ENCODE data around the gene PNPLA7. TPM values are rescaled to one million over a fixed set of nuclear protein-coding genes. Genes with fewer than 3 reads are reported as not detected.

Gene PNPLA7
- total RNA-seq, 1 experiment from 2014 or later = 1.3 TPM

GRCh38 chr9:137433349-137433915, 116.8 kb downstream of the PNPLA7 start (continued):
- TF ChIP-seq PRDM15 (CRISPR knock-in tag; IDR thresholded peaks at IDR 0.05) (no peak), ETV6 (CRISPR knock-in tag; IDR thresholded peaks at IDR 0.05) (no peak), RELA (CRISPR knock-in tag; IDR thresholded peaks at IDR 0.05; ENCODE audit: borderline replicate concordance) (no peak), ZNF317 (CRISPR knock-in tag; IDR thresholded peaks at IDR 0.05; ENCODE audit: borderline replicate concordance, low read depth) (no peak), IRF2 (CRISPR knock-in tag; IDR thresholded peaks at IDR 0.05; ENCODE audit: borderline replicate concordance, low read depth) (no peak), TCF7 (CRISPR knock-in tag; IDR thresholded peaks at IDR 0.05; ENCODE audit: low read depth) (no peak), ZNF512 (CRISPR knock-in tag; IDR thresholded peaks at IDR 0.05; ENCODE audit: borderline replicate concordance) (no peak), MAX (CRISPR knock-in tag; IDR thresholded peaks at IDR 0.05) (no peak), NFYB (CRISPR knock-in tag; conservative IDR thresholded peaks at IDR 0.05; ENCODE audit: low read depth) (no peak), PRRX2 (CRISPR knock-in tag; IDR thresholded peaks at IDR 0.05) (no peak)

- CTCF ChIA-PET = interaction anchor here (1.6 to 2.1 kb wide), 2 partner anchors 10 to 146 kb away, joined by 6 to 7 read pairs; partner anchors contain the start of gene EXD3
- H3K9me3 Mint-ChIP-seq = no peaks in the 10 kb centered on the region
- H3K4me3 Mint-ChIP-seq = no peak overlapping the region
- DNase-seq (ENCODE audit: low spot score) (no peak), ATAC-seq (no peak)
- H3K36me3 Mint-ChIP-seq = no peaks in the 10 kb centered on the region
- no peak overlapping the region for H3K27ac Mint-ChIP-seq
- H3K27me3 Mint-ChIP-seq (ENCODE audit: low read depth) = no peaks in the 10 kb centered on the region
- POLR2A ChIA-PET = no interaction called here
- H3K4me1 Mint-ChIP-seq = no peaks in the 10 kb centered on the region
- TF ChIP-seq HMGA2 (CRISPR knock-in tag; IDR thresholded peaks at IDR 0.05) = no peak
- TF ChIP-seq RELA (CRISPR knock-in tag; IDR thresholded peaks at IDR 0.05; ENCODE audit: borderline replicate concordance) = no peak
- no peak for TF ChIP-seq ZNF416 (CRISPR knock-in tag; IDR thresholded peaks at IDR 0.05)
- no peak for TF ChIP-seq PRDM15 (CRISPR knock-in tag; IDR thresholded peaks at IDR 0.05)
- no peak for TF ChIP-seq OVOL2 (CRISPR knock-in tag; IDR thresholded peaks at IDR 0.05; ENCODE audit: borderline replicate concordance)
- no peak for TF ChIP-seq AFF4 (CRISPR knock-in tag; IDR thresholded peaks at IDR 0.05; ENCODE audit: borderline replicate concordance)
- TF ChIP-seq PREB (CRISPR knock-in tag; IDR thresholded peaks at IDR 0.05; ENCODE audit: borderline replicate concordance) = no peak
- no peak for TF ChIP-seq FOXP1 (CRISPR knock-in tag; IDR thresholded peaks at IDR 0.05; ENCODE audit: borderline replicate concordance)
- TF ChIP-seq CBFB (CRISPR knock-in tag; IDR thresholded peaks at IDR 0.05; ENCODE audit: low read depth) = no peak
- TF ChIP-seq JAZF1 (CRISPR knock-in tag; IDR thresholded peaks at IDR 0.05) = no peak
- TF ChIP-seq TCF7 (CRISPR knock-in tag; IDR thresholded peaks at IDR 0.05; ENCODE audit: low read depth) = no peak
- no peak for TF ChIP-seq CREM (CRISPR knock-in tag; IDR thresholded peaks at IDR 0.05)
- no peak for TF ChIP-seq ATF1 (CRISPR knock-in tag; IDR thresholded peaks at IDR 0.05)
These were observed 117.4 kb downstream of the PNPLA7 start for GRCh38 chr9:137432687-137433348.
